DLD1 (cell line): Measurements from ENCODE around the gene IQGAP3.

ENCODE experiments used
- in situ Hi-C: cut with HindIII; loops from 2 replicates; pipeline ENCODE4 v1.10.0; 2017; ENCODE audit warnings: low sequenced_read_pairs

Gene IQGAP3

GRCh38 chr1:156522443-156522970 lies 49.9 kb downstream of the IQGAP3 start:
- in situ Hi-C loops = loop anchor here (10.0 kb wide), 1 partner anchor 62 kb away; no protein-coding TSS in a partner anchor

DNA sequence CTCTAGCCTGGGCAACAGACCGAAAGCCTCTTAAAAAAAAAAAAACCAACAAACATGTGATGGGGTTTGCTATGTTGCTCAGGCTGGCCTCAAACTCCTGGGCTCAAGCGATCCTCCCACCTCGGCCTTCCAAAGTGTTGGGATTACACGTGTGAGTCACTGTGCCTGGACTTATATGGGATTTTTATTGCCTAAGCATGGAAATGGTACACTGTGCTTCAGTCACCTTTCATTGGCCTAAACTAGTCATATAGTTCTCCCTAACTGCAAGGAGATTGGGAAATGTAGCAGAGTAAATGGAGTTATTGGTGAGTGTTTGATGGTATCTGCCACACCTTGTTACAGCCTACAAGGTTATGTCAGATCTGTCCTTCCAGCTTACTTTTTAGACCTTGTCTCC lies 54.6 kb downstream of the IQGAP3 start:
- in situ Hi-C loops = no loop called here

- in situ Hi-C loops = no loop called here
These were observed 55.5 kb downstream of the IQGAP3 start for GRCh38 chr1:156516821-156517220.

- in situ Hi-C loops = no loop called here
These were observed 56.4 kb downstream of the IQGAP3 start for GRCh38 chr1:156515956-156516355.

DNA sequence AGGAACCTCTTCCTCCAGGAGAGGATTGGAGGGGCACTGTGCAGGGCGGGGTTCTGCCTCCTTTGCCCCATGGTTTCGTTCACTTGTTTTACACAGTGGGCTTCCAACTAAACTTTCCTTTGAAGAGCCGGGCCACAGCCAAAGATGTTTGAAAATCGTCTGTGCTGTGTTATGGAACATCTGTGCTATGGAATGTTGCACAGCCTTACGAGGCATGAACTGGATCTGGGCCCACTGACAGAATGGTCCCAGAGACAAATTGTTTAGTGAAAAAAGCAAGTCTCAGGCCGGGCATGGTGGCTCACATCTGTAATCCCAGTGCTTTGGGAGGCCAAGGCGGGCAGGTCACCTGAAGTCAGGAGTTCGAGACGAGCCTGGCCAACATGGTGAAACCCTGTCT lies 59.2 kb downstream of the IQGAP3 start:
- in situ Hi-C loops = no loop called here

- in situ Hi-C loops = no loop called here
These were observed 60.7 kb downstream of the IQGAP3 start for GRCh38 chr1:156511644-156512043.

- in situ Hi-C loops = no loop called here
These were observed 61.7 kb downstream of the IQGAP3 start for GRCh38 chr1:156510709-156511108.

- in situ Hi-C loops = no loop called here
These were observed 62.8 kb downstream of the IQGAP3 start for GRCh38 chr1:156509424-156510034.

DNA sequence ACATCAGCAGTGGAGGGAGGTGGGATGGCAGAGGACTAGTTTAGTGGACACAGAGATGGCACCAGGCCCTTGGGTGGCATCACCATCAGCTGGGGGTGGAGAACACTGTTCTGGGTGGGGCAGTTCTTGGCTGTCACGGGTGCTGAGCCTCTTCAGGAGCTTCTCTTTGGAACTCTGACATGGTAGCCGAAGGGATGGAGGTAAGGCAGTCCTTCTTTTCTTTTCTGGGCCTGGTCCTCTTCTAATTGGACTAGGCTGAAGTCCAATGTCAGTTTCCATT lies 63.5 kb downstream of the IQGAP3 start:
- in situ Hi-C loops = no loop called here

DNA sequence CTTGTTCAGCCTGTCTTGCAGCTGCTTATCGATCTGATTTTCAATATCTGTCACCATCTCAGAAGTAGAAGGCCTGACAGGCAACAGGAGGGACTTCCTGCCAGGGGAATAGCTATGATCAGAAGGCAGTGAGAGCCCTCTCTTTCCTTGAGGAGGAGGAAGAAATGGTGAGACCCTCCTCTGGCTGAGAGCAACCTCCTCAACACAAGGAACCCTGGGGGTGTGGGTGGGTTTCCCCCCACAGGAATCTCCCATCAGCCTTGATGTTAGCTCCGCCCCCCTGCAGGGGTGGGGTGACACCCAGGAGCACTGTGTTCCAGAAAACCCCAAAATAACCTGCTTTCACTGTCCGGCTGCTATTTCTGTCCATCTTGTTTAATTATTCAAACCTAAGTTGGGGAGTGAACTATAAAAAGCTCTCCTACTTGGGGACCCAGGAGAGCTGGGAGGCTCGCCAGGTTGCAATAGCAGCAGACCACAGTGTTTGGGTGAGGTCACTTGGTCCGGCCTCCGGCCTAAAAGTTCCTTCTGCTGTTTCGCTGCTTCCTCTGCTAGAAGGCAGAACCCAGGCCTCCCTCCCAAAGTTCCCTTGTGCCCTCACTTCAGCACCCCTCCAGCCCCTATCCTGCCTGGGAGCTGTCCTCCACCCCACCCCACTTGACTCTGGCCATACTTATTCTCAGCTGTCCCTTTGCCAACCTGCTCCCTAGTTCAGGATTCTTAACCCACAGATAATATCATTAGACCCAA lies 64.0 kb downstream of the IQGAP3 start:
- in situ Hi-C loops = no loop called here

- in situ Hi-C loops = no loop called here
These were observed 65.9 kb downstream of the IQGAP3 start for GRCh38 chr1:156506450-156506849.

DNA sequence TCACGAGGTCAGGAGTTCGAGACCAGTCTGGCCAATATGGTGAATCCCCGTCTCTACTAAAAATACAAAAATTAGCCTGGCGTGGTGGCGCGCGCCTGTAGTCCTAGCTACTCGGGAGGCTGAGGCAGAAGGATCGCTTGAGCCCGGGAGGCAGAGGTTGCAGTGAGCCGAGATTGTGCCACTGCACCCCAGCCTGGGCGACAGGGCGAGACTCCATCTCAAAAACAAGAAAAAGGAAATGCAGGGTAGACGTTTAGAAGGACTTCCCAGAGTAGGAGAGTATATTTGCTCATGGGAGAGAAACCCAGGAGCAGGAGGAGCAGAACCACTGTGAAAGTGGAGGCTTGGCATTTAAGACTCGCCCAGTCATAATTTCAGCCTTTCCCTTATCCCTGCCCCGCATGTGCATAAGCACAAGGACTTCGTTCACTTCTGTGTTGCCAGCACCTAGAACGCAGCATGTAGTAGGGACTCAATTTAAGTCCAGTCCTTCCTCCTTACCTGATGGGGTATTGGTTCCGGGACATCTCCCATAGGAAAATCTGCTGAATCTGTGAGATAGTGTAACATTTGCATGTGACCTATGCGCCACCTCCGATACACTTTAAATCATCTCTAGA lies 66.6 kb downstream of the IQGAP3 start:
- in situ Hi-C loops = no loop called here

DNA sequence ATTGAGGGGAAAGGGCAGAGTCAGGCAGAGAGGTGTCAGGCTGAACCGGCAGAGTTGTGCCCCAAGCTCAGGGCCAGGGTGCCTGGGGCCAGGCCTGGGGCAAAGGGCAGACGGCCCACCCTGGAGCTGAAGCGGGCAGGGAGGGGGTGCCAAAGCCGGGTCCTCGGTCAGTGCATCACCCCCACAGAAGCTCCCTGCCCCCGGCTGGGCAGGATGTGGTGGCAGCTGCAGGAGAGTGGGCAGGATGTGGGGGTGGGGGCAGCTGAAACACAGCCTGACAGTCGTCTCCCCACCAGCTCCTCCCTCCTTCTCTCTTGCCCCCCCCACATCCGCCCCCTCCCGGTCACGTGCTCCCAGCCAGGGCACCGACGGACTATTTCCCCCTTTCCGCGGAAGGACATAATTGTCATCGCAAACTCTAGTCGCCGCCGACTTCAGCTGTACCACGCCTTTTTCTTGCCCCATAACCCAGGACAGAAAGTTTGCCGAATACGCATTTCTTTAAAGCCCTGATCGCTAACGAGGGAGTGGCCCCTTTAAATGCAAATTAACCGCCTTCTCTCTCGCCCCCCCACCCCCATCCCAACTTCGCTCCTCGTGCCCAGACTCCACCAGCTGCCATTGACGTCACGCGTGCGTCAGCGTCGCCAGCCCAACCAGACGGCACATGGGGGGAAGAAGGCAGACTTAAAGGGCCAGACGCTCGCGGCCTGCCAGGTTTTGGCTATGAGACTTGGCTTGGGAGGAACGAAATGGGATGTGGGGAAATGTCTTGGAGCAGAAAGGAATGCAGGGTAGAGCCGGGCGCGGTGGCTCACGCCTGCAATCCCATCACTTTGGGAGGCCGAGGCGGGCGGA lies 67.3 kb downstream of the IQGAP3 start:
- in situ Hi-C loops = no loop called here

GRCh38 chr1:156504438-156504813 lies 67.9 kb downstream of the IQGAP3 start:
- in situ Hi-C loops = no loop called here

DNA sequence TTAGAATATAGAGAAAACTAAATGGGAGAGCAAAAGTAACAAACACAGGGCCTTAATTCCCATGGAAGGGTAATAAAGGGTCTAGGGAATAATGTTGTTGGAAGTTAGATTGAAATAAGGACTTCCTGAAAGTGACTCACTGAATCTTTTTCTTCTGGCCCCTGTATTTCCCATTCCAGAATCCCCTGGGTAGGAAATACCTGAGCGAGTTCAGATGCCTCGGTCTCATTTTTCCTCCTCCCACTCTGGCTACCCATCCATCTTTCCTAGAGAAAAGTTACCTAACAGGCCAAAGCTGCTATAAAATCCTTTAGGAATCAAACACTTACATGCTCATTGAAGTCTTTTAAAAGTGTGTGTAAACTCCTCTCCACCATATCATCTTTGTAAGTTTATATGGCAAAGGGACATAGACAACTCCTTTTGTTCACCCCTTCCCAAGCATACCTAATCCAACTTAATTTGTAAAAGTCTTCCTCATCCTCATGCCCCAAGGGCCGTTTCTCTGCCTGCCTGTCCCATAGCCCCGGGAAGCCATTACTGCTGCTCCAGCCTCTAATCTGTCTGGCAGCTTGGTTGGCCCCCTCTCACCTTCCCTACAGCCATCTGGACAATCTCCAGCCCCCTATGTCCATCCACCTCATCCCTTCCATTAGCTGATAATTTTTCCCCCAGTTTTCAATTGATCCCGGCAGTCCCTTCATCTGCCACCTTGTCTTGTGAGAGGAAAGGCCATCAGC lies 68.5 kb downstream of the IQGAP3 start:
- in situ Hi-C loops = no loop called here

DNA sequence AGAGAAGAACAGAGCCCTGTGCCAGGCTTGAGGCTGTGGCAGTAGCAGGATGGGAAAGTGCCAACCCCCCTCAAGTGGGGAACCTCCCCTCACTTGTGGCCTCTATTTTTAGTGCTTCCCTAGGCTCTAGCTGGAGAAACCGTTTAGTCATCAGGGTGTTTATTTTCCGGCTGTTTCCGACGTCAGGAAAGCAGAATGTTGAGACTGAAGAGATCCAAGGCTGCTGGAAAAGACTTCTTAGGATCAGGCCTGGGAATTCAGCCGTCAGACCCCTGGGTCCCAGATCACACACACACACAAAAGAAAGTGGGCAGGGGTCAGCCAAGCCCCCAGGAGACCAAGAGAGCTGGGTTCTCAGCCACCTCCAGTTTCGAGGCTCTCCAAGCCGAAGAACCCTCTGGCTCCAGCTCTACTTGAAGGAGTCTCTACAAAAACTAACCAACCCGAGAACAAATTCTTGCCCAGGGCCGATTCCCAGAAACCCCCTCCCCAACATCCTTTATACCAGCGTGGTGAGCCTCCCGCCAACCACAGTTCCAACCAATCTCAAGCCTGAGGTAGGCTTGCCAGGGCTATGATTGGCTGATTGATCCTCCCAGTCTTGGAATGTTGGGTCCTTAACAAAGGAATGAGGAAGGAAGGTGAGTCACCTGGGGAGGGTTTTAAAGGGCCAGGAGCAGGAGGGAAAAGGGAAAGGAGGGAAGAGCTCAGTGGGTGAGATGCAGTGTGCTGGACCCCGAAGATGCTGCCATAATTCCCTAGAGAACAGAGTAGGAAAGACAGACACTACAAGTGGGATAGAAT lies 69.3 kb downstream of the IQGAP3 start:
- in situ Hi-C loops = no loop called here

- in situ Hi-C loops = no loop called here
These were observed 69.9 kb downstream of the IQGAP3 start for GRCh38 chr1:156502391-156502893.

- in situ Hi-C loops = no loop called here
These were observed 71.4 kb downstream of the IQGAP3 start for GRCh38 chr1:156500793-156501506.

DNA sequence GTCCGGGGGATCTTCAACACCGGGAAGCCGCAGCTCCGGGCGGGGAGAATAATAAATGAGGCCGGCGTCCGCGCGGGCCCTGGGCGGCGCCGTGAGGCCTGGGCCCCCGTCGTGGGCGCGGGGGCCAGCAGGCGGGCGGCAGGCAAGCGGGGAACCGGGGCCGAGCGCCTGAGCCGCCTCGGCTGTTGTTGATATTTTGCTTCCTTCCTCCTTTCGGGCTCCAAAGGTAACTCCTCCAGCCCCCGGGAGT lies 71.9 kb downstream of the IQGAP3 start, which contains the start of gene MEF2D:
Gene MEF2D, minus strand, starts transcription at position 233 of the 250 bp plus-strand sequence. CDS start 17,483 bp downstream, outside the sequence.
- in situ Hi-C loops = no loop called here
